ENCODE data around the gene ZNF580.

GRCh38 chr19:55618426-55618825, 22.4 kb upstream of the ZNF580 start:
- TF ChIP-seq OSR1 (CRISPR knock-in tag; IDR thresholded peaks at IDR 0.05): no peak
- no peak for TF ChIP-seq CREB5 (CRISPR knock-in tag; IDR thresholded peaks at IDR 0.05; ENCODE audit: low read depth)
